Smooth muscle cell (in vitro differentiated cells): Measurements from ENCODE around the gene SERPINF2. TPM values are rescaled to one million over a fixed set of nuclear protein-coding genes. Genes with fewer than 3 reads are reported as not detected.

Experiments
- DNase-seq: peaks from one replicate; lab custom pipeline; 2025; ENCODE audit not compliant: unreplicated experiment; lab: John Stamatoyannopoulos, UW
- H2AFZ ChIP-seq: fragments of 200-600 bp; sonication (generic); 2 replicates; pipeline ENCODE4 v1.6.0; 2016; ENCODE audit warnings: antibody characterized with exemption, low read depth, mild to moderate bottlenecking
- H3F3A ChIP-seq: fragments of 200-600 bp; sonication (generic); 2 replicates; pipeline ENCODE4 v1.6.0; 2017; ENCODE audit warnings: antibody characterized with exemption, low read depth
- H3K27ac ChIP-seq: fragments of 200-600 bp; sonication (generic); 2 replicates; pipeline ENCODE4 v1.5.1; 2016; ENCODE audit warnings: low read depth, mild to moderate bottlenecking
- H3K27me3 ChIP-seq: fragments of 200-600 bp; sonication (generic); 2 replicates; pipeline ENCODE4 v1.6.1; 2016; ENCODE audit warnings: low read depth, mild to moderate bottlenecking
- H3K36me3 ChIP-seq: fragments of 200-600 bp; sonication (generic); 2 replicates; pipeline ENCODE4 v1.5.1; 2016; ENCODE audit warnings: low read depth
- H3K4me1 ChIP-seq: fragments of 200-600 bp; sonication (generic); 2 replicates; pipeline ENCODE4 v1.5.1; 2016; ENCODE audit warnings: low read depth
- H3K4me2 ChIP-seq: fragments of 200-600 bp; sonication (generic); 2 replicates; pipeline ENCODE4 v1.6.0; 2016; ENCODE audit warnings: mild to moderate bottlenecking
- H3K4me3 ChIP-seq: fragments of 200-600 bp; sonication (generic); 2 replicates; pipeline ENCODE4 v1.5.1; 2016; ENCODE audit warnings: mild to moderate bottlenecking
- H3K79me2 ChIP-seq: fragments of 200-600 bp; sonication (generic); 2 replicates; pipeline ENCODE4 v1.6.0; 2016; ENCODE audit warnings: low read depth, mild to moderate bottlenecking
- H3K9ac ChIP-seq: fragments of 200-600 bp; sonication (generic); 2 replicates; pipeline ENCODE4 v1.6.0; 2016; ENCODE audit warnings: low read depth
- H3K9me3 ChIP-seq: fragments of 200-600 bp; sonication (generic); replicated peaks from 2 replicates; pipeline ENCODE4 v1.5.1; 2016; ENCODE audit warnings: low read depth
- H4K20me1 ChIP-seq: fragments of 200-600 bp; sonication (generic); 2 replicates; pipeline ENCODE4 v1.6.0; 2016; ENCODE audit warnings: low read depth
- WGBS: methylation state at CpG from one replicate; pipeline ENCODE4 v1.1.7; 2016; ENCODE audit warnings: low lambda C conversion rate; 5-methylcytosine and 5-hydroxymethylcytosine counted together
- polyA plus RNA-seq: library from polyadenylated mRNA; unstranded; fragments of >200 nt; fragmentation: Nextera tagmentation; extraction: Ambion mirVana; gene quantifications from 2 replicates; pipeline ENCODE4 v1.2.1, GENCODE V29; 2016
- total RNA-seq: library from RNA; depleted of rRNA; stranded (reverse); fragments of >200 nt; gene quantifications from 2 replicates; pipeline ENCODE4 v1.2.3, GENCODE V29; 2014
- TF ChIP-seq, protein P1 (sequence below): fragments of 200-600 bp; sonication (generic); IDR thresholded peaks from 2 replicates; pipeline ENCODE4 v1.5.1; 2017; ENCODE audit warnings: borderline replicate concordance, mild to moderate bottlenecking, antibody characterized with exemption; ENCODE audit not compliant: insufficient read depth, poor library complexity, severe bottlenecking

The SERPINF2 gene
- total and polyA plus RNA-seq, 2 experiments from 2014 or later: 0.18 to 0.22 TPM

DNA sequence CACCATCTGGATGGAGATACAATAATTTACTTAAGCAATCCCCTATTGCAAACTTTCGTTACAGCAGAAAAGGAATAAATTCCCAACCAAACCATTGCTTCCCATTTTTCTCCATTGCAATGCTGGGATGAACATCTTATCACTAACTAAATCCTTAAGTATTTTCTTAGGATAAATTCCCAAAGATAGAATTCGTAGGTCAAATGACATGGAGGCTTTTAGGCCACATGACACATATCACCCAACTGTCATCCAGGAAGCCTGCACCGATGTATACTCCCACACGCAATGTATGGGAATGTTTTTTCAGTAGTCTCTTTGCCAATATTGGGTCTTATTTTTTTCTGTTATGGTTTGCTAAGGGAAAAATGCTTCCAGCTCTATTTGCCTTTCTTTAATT is 30.9 kb upstream of the SERPINF2 start:
- Histone ChIP-seq H2AFZ (no peak overlapping the region), H3K4me2 (peak overlapping the region; percentile 99), H3K27me3 (no peaks in the 10 kb centered on the region), H3K79me2 (peaks cover 52% of the 10 kb centered on the region), H3F3A (peaks cover 27% of the 10 kb centered on the region), H4K20me1 (peaks cover 63% of the 10 kb centered on the region), H3K9ac (peak overlapping the region; percentile 7), H3K27ac (peak overlapping the region; percentile 99), H3K9me3 (no peaks in the 10 kb centered on the region), H3K4me3 (peak overlapping the region; percentile 83), H3K36me3 (no peaks in the 10 kb centered on the region), H3K4me1 (peaks cover 25% of the 10 kb centered on the region)
- TF ChIP-seq, protein P1, sequence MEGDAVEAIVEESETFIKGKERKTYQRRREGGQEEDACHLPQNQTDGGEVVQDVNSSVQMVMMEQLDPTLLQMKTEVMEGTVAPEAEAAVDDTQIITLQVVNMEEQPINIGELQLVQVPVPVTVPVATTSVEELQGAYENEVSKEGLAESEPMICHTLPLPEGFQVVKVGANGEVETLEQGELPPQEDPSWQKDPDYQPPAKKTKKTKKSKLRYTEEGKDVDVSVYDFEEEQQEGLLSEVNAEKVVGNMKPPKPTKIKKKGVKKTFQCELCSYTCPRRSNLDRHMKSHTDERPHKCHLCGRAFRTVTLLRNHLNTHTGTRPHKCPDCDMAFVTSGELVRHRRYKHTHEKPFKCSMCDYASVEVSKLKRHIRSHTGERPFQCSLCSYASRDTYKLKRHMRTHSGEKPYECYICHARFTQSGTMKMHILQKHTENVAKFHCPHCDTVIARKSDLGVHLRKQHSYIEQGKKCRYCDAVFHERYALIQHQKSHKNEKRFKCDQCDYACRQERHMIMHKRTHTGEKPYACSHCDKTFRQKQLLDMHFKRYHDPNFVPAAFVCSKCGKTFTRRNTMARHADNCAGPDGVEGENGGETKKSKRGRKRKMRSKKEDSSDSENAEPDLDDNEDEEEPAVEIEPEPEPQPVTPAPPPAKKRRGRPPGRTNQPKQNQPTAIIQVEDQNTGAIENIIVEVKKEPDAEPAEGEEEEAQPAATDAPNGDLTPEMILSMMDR: no peak
- WGBS: 46% methylated on average over 4 of the region's 4 CpGs
- DNase-seq: no peak

DNA sequence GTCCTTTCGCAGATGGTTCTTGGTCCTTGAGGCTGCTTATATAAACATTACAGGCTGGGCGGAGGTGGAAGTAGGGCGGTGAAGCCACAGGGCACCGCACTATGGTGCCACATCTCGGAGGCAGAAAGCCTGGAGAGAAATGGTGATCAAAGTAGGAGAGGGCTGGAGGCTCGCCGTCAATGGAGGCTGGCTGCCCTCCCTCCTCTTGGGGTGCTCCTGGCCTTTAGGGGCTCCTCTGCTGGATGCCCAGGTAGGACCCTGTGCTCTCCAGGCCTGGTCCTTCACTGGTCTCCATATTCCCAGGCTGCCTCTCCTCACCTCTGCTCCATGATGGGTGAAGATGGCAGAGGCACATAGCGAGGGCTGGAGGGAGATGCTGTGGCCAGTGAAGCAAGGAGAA is 30.4 kb upstream of the SERPINF2 start:
- Histone ChIP-seq H3K4me3 (no peak overlapping the region), H3K9me3 (no peaks in the 10 kb centered on the region), H4K20me1 (peaks cover 63% of the 10 kb centered on the region), H3K9ac (no peak overlapping the region), H3K4me2 (peak overlapping the region; percentile 99), H2AFZ (no peak overlapping the region), H3K4me1 (peaks cover 25% of the 10 kb centered on the region), H3K36me3 (no peaks in the 10 kb centered on the region), H3K79me2 (peaks cover 52% of the 10 kb centered on the region), H3K27me3 (no peaks in the 10 kb centered on the region), H3F3A (peaks cover 28% of the 10 kb centered on the region), H3K27ac (peak overlapping the region; percentile 99)
- 91% methylated on average over 8 of the region's 8 CpGs for WGBS
- TF ChIP-seq, protein P1: no peak
- no peak for DNase-seq

DNA sequence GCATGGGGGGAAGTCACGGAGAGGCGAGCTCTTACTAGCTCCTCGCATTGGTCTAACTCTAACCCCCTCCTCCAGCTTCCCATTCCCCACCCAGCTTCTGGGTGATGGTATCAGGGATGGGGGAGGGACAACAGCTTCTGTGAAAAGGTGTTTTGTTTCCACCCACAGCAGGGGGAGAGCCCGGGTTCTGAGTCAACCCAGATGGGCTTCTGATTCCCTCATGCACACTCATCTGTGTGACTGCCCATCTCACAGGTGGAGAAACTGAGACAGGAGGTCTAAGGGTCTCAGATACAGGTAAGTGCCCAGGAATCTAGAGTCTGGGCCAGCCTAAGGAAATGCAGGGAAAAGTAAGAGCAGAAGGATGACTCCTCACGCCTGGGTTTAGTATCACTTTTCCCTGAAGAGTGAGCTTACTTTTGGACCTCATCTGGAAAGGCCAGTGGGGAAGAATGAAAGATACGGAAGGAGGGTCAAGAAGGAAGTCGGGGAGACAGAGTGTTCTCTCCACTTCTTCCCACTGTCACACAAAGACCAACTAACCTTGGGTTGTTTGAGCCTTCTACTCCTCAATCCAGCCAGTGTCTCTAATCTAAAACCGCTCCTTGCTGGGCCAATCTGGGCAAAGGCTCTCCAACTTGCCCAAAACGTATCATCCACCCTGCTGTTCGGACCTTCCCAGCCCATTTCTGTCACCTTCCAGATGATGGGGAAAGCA is 29.4 kb upstream of the SERPINF2 start:
- H3K4me1 ChIP-seq: peaks cover 32% of the 10 kb centered on the region
- WGBS: 73% methylated on average over 10 of the region's 10 CpGs
- H2AFZ ChIP-seq: no peak overlapping the region
- H3K36me3 ChIP-seq: no peaks in the 10 kb centered on the region
- H3K4me3 ChIP-seq: peak overlapping the region; percentile 97
- peaks cover 52% of the 10 kb centered on the region for H3K79me2 ChIP-seq
- peaks cover 39% of the 10 kb centered on the region for H3F3A ChIP-seq
- H3K27me3 ChIP-seq: no peaks in the 10 kb centered on the region
- H3K9ac ChIP-seq: peak overlapping the region; percentile 90
- no peaks in the 10 kb centered on the region for H3K9me3 ChIP-seq
- peak overlapping the region; percentile 99 for H3K4me2 ChIP-seq
- peaks cover 63% of the 10 kb centered on the region for H4K20me1 ChIP-seq
- peak overlapping the region; percentile 99 for H3K27ac ChIP-seq
- TF ChIP-seq, protein P1: no peak
- no peak for DNase-seq
